AG04450 (cell line): ENCODE measurements around the gene KNDC1. TPM values are rescaled to one million over a fixed set of nuclear protein-coding genes. Genes with fewer than 3 reads are reported as not detected.

Source experiments
- CTCF ChIA-PET: fragments of 300-600, 350-600 bp; formaldehyde crosslinking; extraction: SDS; loops from one replicate; lab custom pipeline; 2022; ENCODE audit warnings: antibody characterized with exemption, inconsistent platforms; lab: Charles Lee
- POLR2A ChIA-PET: fragments of 350-600 bp; formaldehyde crosslinking; extraction: SDS; loops from one replicate; lab custom pipeline; 2021; ENCODE audit warnings: antibody characterized with exemption, inconsistent platforms; lab: Yijun Ruan, JAX
- DNase-seq: peaks from one replicate; pipeline ENCODE4 v3.0.0-alpha.2; 2011; ENCODE audit warnings: low read depth, low spot score
- H3K27ac ChIP-seq: one replicate; pipeline ENCODE4 v1.5.1; 2012; ENCODE audit warnings: low read depth, low read length, control low read depth
- H3K27me3 ChIP-seq: one replicate; pipeline ENCODE4 v1.6.0; 2012; ENCODE audit warnings: low read length; ENCODE audit not compliant: control insufficient read depth, insufficient read depth
- H3K4me3 ChIP-seq: 2 replicates; pipeline ENCODE4 v1.5.1; 2011; ENCODE audit warnings: mild to moderate bottlenecking, low read depth, low read length, control low read depth
- H3K9me3 ChIP-seq: 2 replicates; pipeline ENCODE4 v1.5.1; 2012; ENCODE audit warnings: low read length; ENCODE audit not compliant: control insufficient read depth, insufficient read depth
- CTCF ChIP-seq: IDR thresholded peaks from 2 replicates; pipeline ENCODE4 v1.5.1; 2011; ENCODE audit warnings: low read depth, low read length, control low read depth, inconsistent platforms
- polyA plus RNA-seq: library from polyadenylated mRNA; depleted of rRNA; stranded (reverse); fragments of >200 nt; gene quantifications from 2 replicates; pipeline ENCODE4 v1.2.3, GENCODE V29; 2011; rRNA removed

The KNDC1 gene
- polyA plus RNA-seq, 1 experiment, result 0.46 TPM

- no peak overlapping the region for H3K4me3 ChIP-seq
- ChIA-PET POLR2A (no interaction called here), CTCF (no interaction called here)
- no peak for DNase-seq
- no peak overlapping the region for H3K27ac ChIP-seq
- H3K27me3 ChIP-seq, result peaks cover 14% of the 10 kb centered on the region
- no peak for TF ChIP-seq CTCF
- no peaks in the 10 kb centered on the region; the same call in 1 of the 2 replicates for H3K9me3 ChIP-seq
These were observed 113.6 kb downstream of the KNDC1 start for GRCh38 chr10:133273534-133274143.

GRCh38 chr10:133274751-133275683 is 115.0 kb downstream of the KNDC1 start:
- no peaks in the 10 kb centered on the region; the same call in 1 of the 2 replicates for H3K9me3 ChIP-seq
- DNase-seq, result no peak
- POLR2A ChIA-PET, result no interaction called here
- H3K4me3 ChIP-seq, result no peak overlapping the region
- no peak for TF ChIP-seq CTCF
- peaks cover 14% of the 10 kb centered on the region for H3K27me3 ChIP-seq
- H3K27ac ChIP-seq, result no peak overlapping the region
- CTCF ChIA-PET, result interaction anchor here (0.5 to 1.1 kb wide), 2 partner anchors 31 to 54 kb away, joined by 3 read pairs; no protein-coding TSS in a partner anchor

- DNase-seq, result no peak
- TF ChIP-seq CTCF, result no peak
- Histone ChIP-seq H3K27me3 (peaks cover 14% of the 10 kb centered on the region), H3K9me3 (no peaks in the 10 kb centered on the region; the same call in 1 of the 2 replicates), H3K4me3 (no peak overlapping the region), H3K27ac (no peak overlapping the region)
- ChIA-PET CTCF (interaction anchor here (0.5 kb wide), 1 partner anchor 31 kb away, joined by 3 read pairs; no protein-coding TSS in a partner anchor), POLR2A (no interaction called here)
These were observed 115.7 kb downstream of the KNDC1 start for GRCh38 chr10:133275684-133276092.

Other genes starting within 250 kb of the KNDC1 start
- gene CFAP46, start 217.6 kb upstream of the KNDC1 start, polyA plus RNA-seq, result 1.7 and 2.7 TPM in 2 replicates
- not detected in 2 replicates for gene ADGRA1, start 72.3 kb upstream of the KNDC1 start, polyA plus RNA-seq
- not detected in 2 replicates for gene UTF1, start 70.0 kb downstream of the KNDC1 start, polyA plus RNA-seq
- not detected in 2 replicates for gene VENTX, start 77.6 kb downstream of the KNDC1 start, polyA plus RNA-seq
- 0.25 and 0.36 TPM in 2 replicates for gene ADAM8, start 116.6 kb downstream of the KNDC1 start, polyA plus RNA-seq
- gene TUBGCP2, start 148.7 kb downstream of the KNDC1 start, polyA plus RNA-seq, result 40.0 and 45.1 TPM in 2 replicates
- 21.6 and 31.3 TPM in 2 replicates for gene ZNF511, start 148.7 kb downstream of the KNDC1 start, polyA plus RNA-seq
- 0.16 and 0.41 TPM in 2 replicates for gene CALY, start 176.7 kb downstream of the KNDC1 start, polyA plus RNA-seq
- gene PRAP1, start 187.2 kb downstream of the KNDC1 start, polyA plus RNA-seq, result not detected in 2 replicates
- 17.8 and 24.3 TPM in 2 replicates for gene FUOM, start 197.8 kb downstream of the KNDC1 start, polyA plus RNA-seq
- 56.6 and 60.9 TPM in 2 replicates for gene ECHS1, start 213.1 kb downstream of the KNDC1 start, polyA plus RNA-seq
- gene PAOX, start 219.0 kb downstream of the KNDC1 start, polyA plus RNA-seq, result 3.0 and 3.1 TPM in 2 replicates
- 36.1 and 40.2 TPM in 2 replicates for gene MTG1, start 233.9 kb downstream of the KNDC1 start, polyA plus RNA-seq